Measurements from ENCODE around the gene PSD4.

The PSD4 gene

DNA sequence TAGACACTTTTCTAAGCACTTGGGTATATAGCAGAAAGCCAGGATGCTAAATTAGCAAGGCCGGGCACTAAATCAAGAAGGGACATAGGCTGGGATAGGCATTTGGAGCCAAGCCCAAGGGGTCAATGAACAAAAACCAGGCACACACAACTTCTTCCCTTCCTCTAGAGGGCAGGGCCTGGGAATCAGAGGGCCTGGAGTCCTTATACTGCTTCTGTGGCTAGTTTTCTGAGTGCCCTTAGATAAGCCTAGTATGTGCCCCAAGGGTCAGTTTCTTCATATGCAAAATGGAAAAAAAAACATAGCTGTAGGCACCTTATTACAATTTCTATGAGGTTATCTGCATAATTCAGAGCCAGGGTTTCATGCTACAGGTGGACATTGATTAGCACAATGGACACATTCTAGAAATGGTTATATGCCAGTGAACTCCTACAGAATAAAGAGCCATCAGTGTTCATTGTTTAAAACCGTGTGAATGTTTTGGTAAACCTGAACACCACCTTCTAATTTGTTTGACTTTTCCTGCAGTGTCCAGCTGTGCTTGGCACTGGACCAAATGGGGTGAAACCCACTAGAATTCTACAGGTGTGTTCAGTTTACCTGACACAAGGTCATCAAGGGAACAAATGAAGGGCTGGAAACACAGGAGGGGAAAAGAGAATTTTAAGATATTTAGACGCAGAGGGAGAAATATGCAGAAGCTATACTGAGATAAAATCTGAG lies 55.4 kb downstream of the PSD4 start:
- TF ChIP-seq, protein P1, sequence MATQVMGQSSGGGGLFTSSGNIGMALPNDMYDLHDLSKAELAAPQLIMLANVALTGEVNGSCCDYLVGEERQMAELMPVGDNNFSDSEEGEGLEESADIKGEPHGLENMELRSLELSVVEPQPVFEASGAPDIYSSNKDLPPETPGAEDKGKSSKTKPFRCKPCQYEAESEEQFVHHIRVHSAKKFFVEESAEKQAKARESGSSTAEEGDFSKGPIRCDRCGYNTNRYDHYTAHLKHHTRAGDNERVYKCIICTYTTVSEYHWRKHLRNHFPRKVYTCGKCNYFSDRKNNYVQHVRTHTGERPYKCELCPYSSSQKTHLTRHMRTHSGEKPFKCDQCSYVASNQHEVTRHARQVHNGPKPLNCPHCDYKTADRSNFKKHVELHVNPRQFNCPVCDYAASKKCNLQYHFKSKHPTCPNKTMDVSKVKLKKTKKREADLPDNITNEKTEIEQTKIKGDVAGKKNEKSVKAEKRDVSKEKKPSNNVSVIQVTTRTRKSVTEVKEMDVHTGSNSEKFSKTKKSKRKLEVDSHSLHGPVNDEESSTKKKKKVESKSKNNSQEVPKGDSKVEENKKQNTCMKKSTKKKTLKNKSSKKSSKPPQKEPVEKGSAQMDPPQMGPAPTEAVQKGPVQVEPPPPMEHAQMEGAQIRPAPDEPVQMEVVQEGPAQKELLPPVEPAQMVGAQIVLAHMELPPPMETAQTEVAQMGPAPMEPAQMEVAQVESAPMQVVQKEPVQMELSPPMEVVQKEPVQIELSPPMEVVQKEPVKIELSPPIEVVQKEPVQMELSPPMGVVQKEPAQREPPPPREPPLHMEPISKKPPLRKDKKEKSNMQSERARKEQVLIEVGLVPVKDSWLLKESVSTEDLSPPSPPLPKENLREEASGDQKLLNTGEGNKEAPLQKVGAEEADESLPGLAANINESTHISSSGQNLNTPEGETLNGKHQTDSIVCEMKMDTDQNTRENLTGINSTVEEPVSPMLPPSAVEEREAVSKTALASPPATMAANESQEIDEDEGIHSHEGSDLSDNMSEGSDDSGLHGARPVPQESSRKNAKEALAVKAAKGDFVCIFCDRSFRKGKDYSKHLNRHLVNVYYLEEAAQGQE (IDR thresholded peaks at IDR 0.05; ENCODE audit: insufficient read depth in 1 of 2, low read depth in 2 of 2, low read length in 2 of 2) = no peak
- TF ChIP-seq POLR2AphosphoS5 (IDR thresholded peaks at IDR 0.05; ENCODE audit: low read depth, low read length) (no peak), TAF1 (IDR thresholded peaks at IDR 0.05; ENCODE audit: borderline replicate concordance, insufficient read depth, low read length) (no peak)

DNA sequence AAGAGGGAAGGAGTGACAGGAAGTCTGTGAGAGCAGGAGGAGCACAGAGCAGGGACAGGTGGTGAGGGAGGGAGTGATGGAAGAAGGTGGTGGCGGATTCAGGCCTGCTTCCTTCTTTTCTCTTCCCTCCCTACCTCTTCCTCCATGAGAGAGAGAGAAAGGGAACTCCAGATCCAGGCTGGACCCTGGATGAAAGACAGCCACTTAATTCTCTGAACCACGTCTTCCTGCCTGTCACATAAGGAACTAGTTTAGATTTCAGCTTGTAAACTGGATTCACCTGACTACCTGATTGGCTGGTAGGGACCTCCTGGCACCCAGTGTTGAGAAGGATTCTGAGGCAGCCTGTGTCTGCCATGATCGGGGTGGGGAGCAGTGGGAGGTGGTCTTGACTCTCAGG lies 56.0 kb downstream of the PSD4 start:
- no peak for TF ChIP-seq TAF1 (IDR thresholded peaks at IDR 0.05; ENCODE audit: borderline replicate concordance, insufficient read depth, low read length)
- TF ChIP-seq FOXP2 (optimal IDR thresholded peaks at IDR 0.05; ENCODE audit: borderline replicate concordance, extremely low read depth, extremely low read length, insufficient read depth) = no peak
- TF ChIP-seq, protein P1 (IDR thresholded peaks at IDR 0.05; ENCODE audit: insufficient read depth in 1 of 2, low read depth in 2 of 2, low read length in 2 of 2) = no peak
- no peak for TF ChIP-seq SIN3A (IDR thresholded peaks at IDR 0.05; ENCODE audit: borderline replicate concordance, insufficient read depth, low read length)
- TF ChIP-seq POLR2AphosphoS5 (IDR thresholded peaks at IDR 0.05; ENCODE audit: low read depth, low read length) = no peak

DNA sequence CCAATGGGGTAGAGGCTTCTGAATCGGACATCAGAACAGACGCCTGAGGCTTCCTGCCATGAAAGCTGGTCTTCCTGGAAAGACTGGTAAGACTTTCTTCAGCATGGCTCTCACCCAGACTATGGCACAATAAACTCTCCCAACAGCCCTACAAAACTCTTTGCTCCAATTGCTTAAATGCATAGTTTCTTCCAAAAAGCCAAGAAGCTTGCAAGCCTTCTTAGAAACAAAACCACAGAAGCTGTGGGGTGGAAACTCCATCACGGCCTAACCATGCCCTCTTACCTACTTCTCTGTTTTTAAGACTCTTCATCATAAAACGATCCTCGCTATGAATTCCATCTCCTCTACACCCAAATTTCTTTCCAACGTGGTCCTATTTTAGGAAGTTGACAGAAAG lies 56.8 kb downstream of the PSD4 start:
- TF ChIP-seq FOXP2 (optimal IDR thresholded peaks at IDR 0.05; ENCODE audit: borderline replicate concordance, extremely low read depth, extremely low read length, insufficient read depth) (no peak), TAF1 (IDR thresholded peaks at IDR 0.05; ENCODE audit: borderline replicate concordance, insufficient read depth, low read length) (no peak), POLR2AphosphoS5 (IDR thresholded peaks at IDR 0.05; ENCODE audit: low read depth, low read length) (no peak), SIN3A (IDR thresholded peaks at IDR 0.05; ENCODE audit: borderline replicate concordance, insufficient read depth, low read length) (no peak)
- TF ChIP-seq, protein P1 (IDR thresholded peaks at IDR 0.05; ENCODE audit: insufficient read depth in 1 of 2, low read depth in 2 of 2, low read length in 2 of 2) = no peak

DNA sequence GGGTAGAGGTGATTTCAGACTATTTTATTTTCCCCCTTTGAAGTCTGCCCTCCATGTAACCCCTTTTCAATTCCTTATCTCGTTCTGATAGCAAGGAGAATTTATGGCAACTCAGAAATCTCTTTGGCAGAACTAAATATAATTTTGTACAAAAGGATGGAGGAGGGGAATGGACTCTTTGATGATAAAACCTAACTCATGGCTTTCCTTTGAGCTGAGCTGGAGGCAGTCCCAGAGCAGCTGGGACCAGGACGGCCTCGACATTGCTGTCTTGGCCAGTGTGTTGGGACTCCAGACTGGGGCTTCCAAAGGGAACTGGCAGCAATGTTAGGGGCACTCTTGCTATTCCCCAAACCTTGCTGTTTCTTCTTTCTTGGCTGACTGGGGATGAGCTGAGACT lies 57.3 kb downstream of the PSD4 start:
- no peak for TF ChIP-seq POLR2AphosphoS5 (IDR thresholded peaks at IDR 0.05; ENCODE audit: low read depth, low read length)
- no peak for TF ChIP-seq FOXP2 (optimal IDR thresholded peaks at IDR 0.05; ENCODE audit: borderline replicate concordance, extremely low read depth, extremely low read length, insufficient read depth)
- TF ChIP-seq TAF1 (IDR thresholded peaks at IDR 0.05; ENCODE audit: borderline replicate concordance, insufficient read depth, low read length) = no peak
- TF ChIP-seq SIN3A (IDR thresholded peaks at IDR 0.05; ENCODE audit: borderline replicate concordance, insufficient read depth, low read length) = no peak
- TF ChIP-seq, protein P1 (IDR thresholded peaks at IDR 0.05; ENCODE audit: insufficient read depth in 1 of 2, low read depth in 2 of 2, low read length in 2 of 2) = no peak

DNA sequence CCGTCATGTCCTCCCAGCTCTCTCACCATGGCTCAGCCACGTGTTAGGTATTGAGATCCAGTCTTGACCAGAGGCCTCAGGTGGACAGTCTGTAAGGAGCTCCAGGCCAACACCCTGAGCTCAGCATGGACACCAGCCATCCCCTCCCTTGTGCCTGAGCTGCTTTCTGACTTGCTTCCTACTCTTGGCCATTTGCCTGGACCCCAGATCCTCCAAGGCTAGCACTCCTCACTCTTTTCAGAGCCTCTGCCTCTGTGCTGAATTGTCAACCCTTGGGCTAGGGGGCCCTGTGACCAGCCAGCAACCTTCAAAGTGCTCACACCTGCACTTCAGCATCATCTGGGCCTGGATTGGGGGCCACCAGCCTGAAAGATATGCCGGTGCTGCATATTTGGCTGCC lies 58.4 kb downstream of the PSD4 start:
- TF ChIP-seq FOXP2 (optimal IDR thresholded peaks at IDR 0.05; ENCODE audit: borderline replicate concordance, extremely low read depth, extremely low read length, insufficient read depth) (no peak), POLR2AphosphoS5 (IDR thresholded peaks at IDR 0.05; ENCODE audit: low read depth, low read length) (no peak), SIN3A (IDR thresholded peaks at IDR 0.05; ENCODE audit: borderline replicate concordance, insufficient read depth, low read length) (no peak)
- TF ChIP-seq, protein P1 (IDR thresholded peaks at IDR 0.05; ENCODE audit: insufficient read depth in 1 of 2, low read depth in 2 of 2, low read length in 2 of 2) = no peak
